Activated naive CD4-positive, alpha-beta T cell treated with anti-CD3 and anti-CD28 coated beads, Interleukin-2, amount 10 ng/mL, durations not matched to agents 7 days and 5 days (primary cell): ENCODE results near the gene FIBP.

Source experiments
- CTCF ChIA-PET: fragments of 350-600 bp; sonication (Branson Sonifier 250); formaldehyde crosslinking; loops from one replicate; lab custom pipeline; 2021; ENCODE audit warnings: antibody characterized with exemption; lab: Charles Lee
- DNase-seq: peaks from one replicate; pipeline ENCODE4 v3.0.0-alpha.2; 2020
- H3K27ac Mint-ChIP-seq: one replicate; pipeline ENCODE4 v1.8.0; 2021; ENCODE audit warnings: mild to moderate bottlenecking, moderate library complexity, mixed read lengths
- H3K27me3 Mint-ChIP-seq: one replicate; pipeline ENCODE4 v1.8.0; 2021; ENCODE audit warnings: mild to moderate bottlenecking, mixed read lengths
- H3K36me3 Mint-ChIP-seq: one replicate; pipeline ENCODE4 v1.8.0; 2021; ENCODE audit warnings: mixed read lengths
- H3K4me1 Mint-ChIP-seq: one replicate; pipeline ENCODE4 v1.8.0; 2021; ENCODE audit warnings: mixed read lengths
- H3K4me3 Mint-ChIP-seq: one replicate; pipeline ENCODE4 v1.8.0; 2021; ENCODE audit warnings: mild to moderate bottlenecking, moderate library complexity, mixed read lengths
- H3K9me3 Mint-ChIP-seq: one replicate; pipeline ENCODE4 v1.8.0; 2021; ENCODE audit warnings: mixed read lengths

FIBP gene

DNA sequence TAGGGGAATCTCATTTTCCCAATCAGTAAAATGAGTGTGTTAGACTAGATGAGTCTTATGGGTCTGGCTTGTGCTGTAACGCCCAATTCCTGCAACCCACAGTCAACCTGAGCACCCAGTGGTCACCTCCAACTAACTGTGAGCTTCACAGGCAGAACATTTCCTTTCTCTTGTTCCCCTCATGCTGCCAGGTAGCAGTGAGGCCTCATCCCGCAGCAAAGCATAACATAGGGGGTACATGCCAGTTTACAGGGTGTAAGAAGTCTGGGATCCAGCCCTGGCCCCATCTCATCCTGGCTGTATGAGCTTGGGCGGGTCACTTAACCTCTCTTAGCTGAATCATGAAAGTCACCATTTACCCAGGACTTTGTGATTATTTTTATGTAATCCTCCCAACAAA lies 19.4 kb downstream of the FIBP start:
- H3K36me3 Mint-ChIP-seq, result peaks cover 26% of the 10 kb centered on the region
- CTCF ChIA-PET, result interaction anchor here (3.5 to 4.8 kb wide), 3 partner anchors 8 to 19 kb away, joined by 13 to 39 read pairs (median 34); partner anchors contain the start of genes FIBP and MUS81
- H3K27me3 Mint-ChIP-seq, result peaks cover 34% of the 10 kb centered on the region
- DNase-seq, result no peak
- peaks cover 37% of the 10 kb centered on the region for H3K4me1 Mint-ChIP-seq
- H3K9me3 Mint-ChIP-seq, result no peaks in the 10 kb centered on the region
- H3K4me3 Mint-ChIP-seq, result no peak overlapping the region
- H3K27ac Mint-ChIP-seq, result no peak overlapping the region

- DNase-seq, result no peak
- Mint-ChIP-seq H3K4me1 (peaks cover 34% of the 10 kb centered on the region), H3K27ac (no peak overlapping the region), H3K36me3 (peaks cover 31% of the 10 kb centered on the region), H3K27me3 (peaks cover 29% of the 10 kb centered on the region), H3K4me3 (no peak overlapping the region), H3K9me3 (no peaks in the 10 kb centered on the region)
- CTCF ChIA-PET, result interaction anchor here (4.5 to 4.8 kb wide), 2 partner anchors 8 to 17 kb away, joined by 34 to 39 read pairs; partner anchors contain the start of gene MUS81
These were observed 20.1 kb downstream of the FIBP start for GRCh38 chr11:65868076-65868667.

- DNase-seq, result no peak
- H3K9me3 Mint-ChIP-seq, result no peaks in the 10 kb centered on the region
- peaks cover 34% of the 10 kb centered on the region for H3K36me3 Mint-ChIP-seq
- CTCF ChIA-PET, result interaction anchor here (1.4 to 4.8 kb wide), 2 partner anchors 7 to 21 kb away, joined by 3 to 39 read pairs; partner anchors contain the start of genes FIBP and MUS81
- H3K27me3 Mint-ChIP-seq, result peaks cover 24% of the 10 kb centered on the region
- H3K4me3 Mint-ChIP-seq, result no peak overlapping the region
- peaks cover 36% of the 10 kb centered on the region for H3K4me1 Mint-ChIP-seq
- no peak overlapping the region for H3K27ac Mint-ChIP-seq
These were observed 20.8 kb downstream of the FIBP start for GRCh38 chr11:65867284-65868071.

- Mint-ChIP-seq H3K4me1 (peaks cover 39% of the 10 kb centered on the region), H3K4me3 (no peak overlapping the region), H3K27me3 (peaks cover 20% of the 10 kb centered on the region), H3K27ac (no peak overlapping the region), H3K36me3 (peaks cover 37% of the 10 kb centered on the region), H3K9me3 (no peaks in the 10 kb centered on the region)
- CTCF ChIA-PET, result interaction anchor here (1.0 to 1.4 kb wide), 2 partner anchors 18 to 21 kb away, joined by 3 read pairs; partner anchors contain the start of gene FIBP
- no peak for DNase-seq
These were observed 21.6 kb downstream of the FIBP start for GRCh38 chr11:65866509-65867283.

GRCh38 chr11:65865550-65866172 lies 22.6 kb downstream of the FIBP start:
- Mint-ChIP-seq H3K4me1 (peaks cover 38% of the 10 kb centered on the region), H3K27me3 (peaks cover 9% of the 10 kb centered on the region), H3K4me3 (no peak overlapping the region), H3K9me3 (no peaks in the 10 kb centered on the region), H3K27ac (no peak overlapping the region), H3K36me3 (peaks cover 39% of the 10 kb centered on the region)
- no peak for DNase-seq
- CTCF ChIA-PET, result interaction anchor here (1.4 to 1.7 kb wide), 2 partner anchors 19 to 22 kb away, joined by 3 to 7 read pairs; partner anchors contain the start of gene FIBP

GRCh38 chr11:65864706-65865471 lies 23.4 kb downstream of the FIBP start:
- H3K9me3 Mint-ChIP-seq, result no peaks in the 10 kb centered on the region
- H3K27ac Mint-ChIP-seq, result no peak overlapping the region
- H3K36me3 Mint-ChIP-seq, result peaks cover 41% of the 10 kb centered on the region
- H3K27me3 Mint-ChIP-seq, result peaks cover 1% of the 10 kb centered on the region
- peaks cover 34% of the 10 kb centered on the region for H3K4me1 Mint-ChIP-seq
- CTCF ChIA-PET, result interaction anchor here (1.7 kb wide), 1 partner anchor 19 kb away, joined by 7 read pairs; no protein-coding TSS in a partner anchor
- no peak overlapping the region for H3K4me3 Mint-ChIP-seq
- DNase-seq, result no peak

DNA sequence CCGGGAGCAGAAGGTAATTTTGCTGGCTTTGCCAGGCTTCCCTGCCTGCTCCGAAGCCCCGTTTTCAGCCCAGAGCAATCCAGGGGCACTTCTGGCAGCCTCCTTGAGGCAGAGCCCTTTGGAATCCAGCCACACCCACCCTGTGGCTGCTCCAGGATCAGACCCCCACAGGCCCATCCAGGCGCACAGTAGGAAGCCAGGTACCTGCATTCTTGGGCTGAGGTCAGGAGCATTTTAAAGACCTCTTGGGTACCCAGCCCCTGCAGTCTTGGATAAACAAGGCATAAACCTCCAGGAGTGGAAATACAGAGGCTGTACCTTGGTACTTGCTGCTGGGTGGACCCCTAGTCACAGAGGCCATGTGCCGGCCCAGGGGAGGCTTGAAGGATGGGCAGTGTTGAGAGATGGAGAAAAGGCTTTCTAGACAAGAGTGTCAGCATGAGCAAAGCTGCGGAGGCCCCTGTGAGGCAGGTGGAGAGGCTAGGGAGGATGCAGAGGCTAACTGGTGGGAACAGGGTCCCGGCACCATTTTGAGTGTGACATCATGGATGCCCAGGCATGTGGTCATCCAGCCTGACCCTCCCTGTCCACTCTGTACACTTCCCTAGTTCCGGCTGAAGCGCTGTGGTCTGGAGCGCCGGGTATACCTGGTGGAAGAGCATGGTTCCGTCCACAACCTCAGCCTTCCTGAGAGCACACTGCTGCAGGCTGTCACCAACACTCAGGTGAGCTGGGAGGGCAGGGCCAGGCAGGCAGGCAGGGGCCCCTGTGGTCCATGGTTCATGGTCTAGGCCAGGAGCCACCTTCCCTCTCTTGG lies 24.2 kb downstream of the FIBP start:
- CTCF ChIA-PET, result interaction anchor here (1.7 kb wide), 1 partner anchor 20 kb away, joined by 7 read pairs; no protein-coding TSS in a partner anchor
- peaks cover 41% of the 10 kb centered on the region for H3K36me3 Mint-ChIP-seq
- H3K27me3 Mint-ChIP-seq, result no peaks in the 10 kb centered on the region
- H3K9me3 Mint-ChIP-seq, result no peaks in the 10 kb centered on the region
- H3K4me1 Mint-ChIP-seq, result peaks cover 32% of the 10 kb centered on the region
- no peak for DNase-seq
- no peak overlapping the region for H3K27ac Mint-ChIP-seq
- no peak overlapping the region for H3K4me3 Mint-ChIP-seq

- H3K27me3 Mint-ChIP-seq, result no peaks in the 10 kb centered on the region
- CTCF ChIA-PET, result interaction anchor here (1.1 to 1.3 kb wide), 2 partner anchors 21 to 25 kb away, joined by 3 read pairs; partner anchors contain the start of gene FIBP
- peak overlapping the region; percentile 94 for H3K4me3 Mint-ChIP-seq
- no peak overlapping the region for H3K27ac Mint-ChIP-seq
- peaks cover 40% of the 10 kb centered on the region for H3K36me3 Mint-ChIP-seq
- no peak for DNase-seq
- H3K4me1 Mint-ChIP-seq, result peaks cover 37% of the 10 kb centered on the region
- H3K9me3 Mint-ChIP-seq, result no peaks in the 10 kb centered on the region
These were observed 25.1 kb downstream of the FIBP start for GRCh38 chr11:65862941-65863888.

- no peak for DNase-seq
- Mint-ChIP-seq H3K36me3 (peaks cover 36% of the 10 kb centered on the region), H3K9me3 (no peaks in the 10 kb centered on the region), H3K4me1 (peaks cover 38% of the 10 kb centered on the region), H3K27ac (peak overlapping the region; percentile 33), H3K27me3 (no peaks in the 10 kb centered on the region), H3K4me3 (peak overlapping the region; percentile 94)
- CTCF ChIA-PET, result interaction anchor here (1.1 to 5.6 kb wide), 3 partner anchors 22 to 26 kb away, joined by 3 to 107 read pairs (median 3); partner anchors contain the start of genes CCDC85B and FIBP
These were observed 26.0 kb downstream of the FIBP start for GRCh38 chr11:65862191-65862735.

GRCh38 chr11:65861533-65862183 lies 26.6 kb downstream of the FIBP start:
- CTCF ChIA-PET, result interaction anchor here (0.6 to 5.6 kb wide), 4 partner anchors 9 to 127 kb away, joined by 3 to 107 read pairs (median 21); partner anchors contain the start of genes CCDC85B, EFEMP2 and FIBP

DNA sequence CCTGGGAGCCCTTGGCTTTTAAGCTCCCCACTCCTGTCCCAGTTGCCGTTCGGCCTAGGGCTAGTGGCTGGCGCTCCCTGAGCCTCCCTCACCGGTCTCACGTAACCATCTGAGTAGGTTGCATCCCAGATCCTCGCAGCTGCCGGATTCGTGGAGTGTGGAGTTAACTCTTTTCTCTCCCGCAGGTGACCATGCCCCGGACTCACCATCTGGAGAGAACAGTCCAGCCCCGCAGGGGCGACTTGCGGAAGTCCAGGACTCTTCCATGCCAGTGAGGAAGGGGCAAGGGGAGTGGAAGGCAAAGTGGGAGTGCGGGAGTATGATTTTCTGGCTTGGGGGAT lies 27.1 kb downstream of the FIBP start:
- Mint-ChIP-seq H3K27ac (peak overlapping the region; percentile 99), H3K4me3 (peak overlapping the region; percentile 94), H3K36me3 (peaks cover 38% of the 10 kb centered on the region), H3K27me3 (no peaks in the 10 kb centered on the region), H3K9me3 (no peaks in the 10 kb centered on the region), H3K4me1 (peaks cover 43% of the 10 kb centered on the region)
- CTCF ChIA-PET, result interaction anchor here (0.6 to 5.6 kb wide), 4 partner anchors 9 to 127 kb away, joined by 3 to 107 read pairs (median 21); partner anchors contain the start of genes CCDC85B, EFEMP2 and FIBP
- peak; percentile 16 for DNase-seq

More at GRCh38 chr11:65861533-65862183, 26.6 kb downstream of the FIBP start:
- Mint-ChIP-seq H3K27me3 (no peaks in the 10 kb centered on the region), H3K27ac (peak overlapping the region; percentile 99), H3K9me3 (no peaks in the 10 kb centered on the region), H3K4me3 (peak overlapping the region; percentile 94), H3K4me1 (peaks cover 38% of the 10 kb centered on the region), H3K36me3 (peaks cover 35% of the 10 kb centered on the region)
- no peak for DNase-seq
